K562 (cell line): ENCODE results near the gene ARHGEF1.
A peak's percentile ranks its signal among the peaks of the same experiment; 100 is the strongest.

Experiments
- ARNT ChIP-seq, 2 experiments: fragments of 450-650 bp; IDR thresholded peaks; 2 replicates each; pipeline ENCODE4 v1.6.1; 2016; ENCODE audit warnings: mild to moderate bottlenecking in 1 of 2
- ETS1 ChIP-seq: conservative IDR thresholded peaks from 2 replicates; pipeline ENCODE4 v1.6.1; 2011; ENCODE audit warnings: low read depth, mild to moderate bottlenecking, low read length; ENCODE audit not compliant: control insufficient read depth
- LCOR ChIP-seq: sonication (generic); formaldehyde crosslinking; IDR thresholded peaks from 2 replicates; pipeline ENCODE4 v1.8.0; 2022; ENCODE audit warnings: mild to moderate bottlenecking, missing genetic modification reagents
- PHF20 ChIP-seq: fragments of 450-650 bp; IDR thresholded peaks from 2 replicates; pipeline ENCODE4 v1.6.1; 2018; ENCODE audit not compliant: partially characterized antibody
- POLR2AphosphoS5 ChIP-seq: IDR thresholded peaks from 2 replicates; pipeline ENCODE4 v1.6.1; 2011; ENCODE audit warnings: mild to moderate bottlenecking, low read depth, low read length, moderate library complexity; ENCODE audit not compliant: control insufficient read depth, insufficient read depth
- RBM39 ChIP-seq: fragments of 200-400 bp; formaldehyde crosslinking; optimal IDR thresholded peaks from 2 replicates; pipeline ENCODE3; 2018; ENCODE audit warnings: low read depth, low read length
- TF ChIP-seq, protein P1 (sequence below), 3 experiments: IDR thresholded peaks in 2 of 3; conservative IDR thresholded peaks in 1 of 3; 2 replicates each; pipeline ENCODE4 v1.5.1; 2011 to 2012; ENCODE audit warnings: low read length in 3 of 3, mild to moderate bottlenecking in 3 of 3, control low read depth in 2 of 3, improper control_type of control experiment in 1 of 3, inconsistent platforms in 1 of 3, low read depth in 1 of 3, mixed read lengths in 1 of 3, moderate library complexity in 1 of 3; ENCODE audit not compliant: insufficient read depth in 2 of 3

DNA sequence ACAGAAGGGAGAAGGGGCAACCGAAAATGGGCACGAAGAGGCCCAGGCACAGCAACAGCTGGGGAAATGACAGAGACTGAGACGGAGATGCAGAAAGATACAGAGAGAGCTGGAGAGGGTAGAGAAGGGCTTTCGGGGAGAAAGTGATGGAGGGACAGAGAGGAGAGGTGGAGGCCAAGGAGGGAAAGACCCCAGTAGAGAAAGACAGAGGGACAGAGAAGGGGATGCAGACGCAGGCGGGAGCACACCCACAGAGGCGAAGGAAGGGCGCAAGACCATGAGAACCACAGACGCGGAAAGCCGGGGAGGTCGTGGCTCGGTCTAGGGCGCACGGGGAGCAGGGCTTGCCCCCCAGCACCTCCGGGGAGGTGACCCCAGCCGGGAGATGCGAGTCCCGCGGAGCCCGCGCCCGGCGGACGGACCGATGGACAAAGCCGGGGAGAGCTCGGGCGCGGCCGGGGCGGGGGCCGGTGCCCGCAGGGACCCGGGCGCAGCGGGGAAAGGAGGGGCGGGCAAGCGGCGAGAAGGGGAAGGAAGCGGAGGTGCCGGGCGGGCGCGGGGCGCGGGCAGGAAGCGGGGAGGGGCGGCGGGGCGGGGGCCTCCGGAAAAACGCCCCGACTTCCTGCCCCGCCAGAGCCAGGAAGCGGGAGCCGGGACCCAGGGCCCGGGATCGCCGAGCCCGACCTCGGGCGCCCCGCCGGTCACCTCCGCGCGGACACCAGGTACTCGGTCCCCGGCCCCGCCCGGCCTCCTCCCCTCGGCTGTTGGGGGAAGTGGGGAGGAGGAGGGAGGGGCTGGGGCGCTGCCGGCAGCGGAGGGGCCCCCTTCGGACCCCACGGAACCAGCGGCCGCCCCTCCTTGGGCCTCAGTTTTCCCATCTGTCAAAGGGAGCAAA, at the start of gene ARHGEF1:
- 0 out of 2 replicates have a peak, but pooled peaks have one; percentile 37 for TF ChIP-seq ETS1
- no peak for TF ChIP-seq RBM39
- no peak for TF ChIP-seq PHF20
- no peak for TF ChIP-seq ARNT (IDR thresholded peaks at IDR 0.05)
- TF ChIP-seq LCOR (CRISPR knock-in tag), result no peak
- TF ChIP-seq POLR2AphosphoS5, result no peak
- TF ChIP-seq, protein P1, sequence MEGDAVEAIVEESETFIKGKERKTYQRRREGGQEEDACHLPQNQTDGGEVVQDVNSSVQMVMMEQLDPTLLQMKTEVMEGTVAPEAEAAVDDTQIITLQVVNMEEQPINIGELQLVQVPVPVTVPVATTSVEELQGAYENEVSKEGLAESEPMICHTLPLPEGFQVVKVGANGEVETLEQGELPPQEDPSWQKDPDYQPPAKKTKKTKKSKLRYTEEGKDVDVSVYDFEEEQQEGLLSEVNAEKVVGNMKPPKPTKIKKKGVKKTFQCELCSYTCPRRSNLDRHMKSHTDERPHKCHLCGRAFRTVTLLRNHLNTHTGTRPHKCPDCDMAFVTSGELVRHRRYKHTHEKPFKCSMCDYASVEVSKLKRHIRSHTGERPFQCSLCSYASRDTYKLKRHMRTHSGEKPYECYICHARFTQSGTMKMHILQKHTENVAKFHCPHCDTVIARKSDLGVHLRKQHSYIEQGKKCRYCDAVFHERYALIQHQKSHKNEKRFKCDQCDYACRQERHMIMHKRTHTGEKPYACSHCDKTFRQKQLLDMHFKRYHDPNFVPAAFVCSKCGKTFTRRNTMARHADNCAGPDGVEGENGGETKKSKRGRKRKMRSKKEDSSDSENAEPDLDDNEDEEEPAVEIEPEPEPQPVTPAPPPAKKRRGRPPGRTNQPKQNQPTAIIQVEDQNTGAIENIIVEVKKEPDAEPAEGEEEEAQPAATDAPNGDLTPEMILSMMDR (IDR thresholded peaks at IDR 0.05 in 2 of 3, conservative IDR thresholded peaks at IDR 0.05 in 1 of 3; ENCODE audit: insufficient read depth in 2 of 3, low read depth in 1 of 3, low read length in 3 of 3), result no peak
